Measurements from ENCODE around the gene ALG12.

Gene ALG12

DNA sequence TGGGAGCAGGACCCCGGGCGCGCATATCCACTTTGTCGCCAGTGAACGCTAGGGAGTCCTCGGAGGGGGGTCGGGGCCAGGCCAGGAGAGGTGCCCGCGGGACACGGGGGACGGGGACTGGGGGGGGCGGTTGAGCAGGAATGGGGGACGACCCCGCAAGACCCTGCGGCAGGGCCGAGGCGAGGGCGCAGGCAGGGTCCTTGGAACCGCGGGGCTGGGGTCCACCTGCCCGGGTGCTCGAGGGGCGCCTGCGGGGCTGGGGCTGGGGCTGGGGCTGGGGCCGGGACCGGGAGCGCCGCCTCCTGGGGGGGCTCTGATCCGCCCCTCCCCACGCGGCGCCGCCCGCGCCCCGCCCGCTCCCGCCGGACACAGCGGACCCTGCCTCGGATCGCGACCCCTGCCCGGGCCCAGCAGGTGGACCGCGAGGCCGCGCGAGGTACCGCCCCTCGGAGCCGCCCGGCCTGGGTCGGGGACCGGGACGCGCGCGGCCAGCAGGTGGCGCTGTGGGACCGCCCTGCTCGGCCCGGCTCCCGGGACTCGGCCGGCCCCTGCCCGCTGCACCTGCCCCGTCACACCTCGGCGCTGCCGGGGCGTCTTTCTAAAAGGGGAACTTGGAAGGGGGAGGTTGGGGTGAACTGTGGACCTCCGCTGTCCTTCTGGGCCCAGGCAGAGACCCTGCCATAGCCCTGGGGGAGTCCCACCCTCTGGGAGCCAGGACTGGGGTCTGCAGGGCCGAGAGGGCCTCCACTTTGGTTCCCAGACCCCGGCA, 11.2 kb upstream of the ALG12 start:
- DNase-seq = peak; percentile 42

DNA sequence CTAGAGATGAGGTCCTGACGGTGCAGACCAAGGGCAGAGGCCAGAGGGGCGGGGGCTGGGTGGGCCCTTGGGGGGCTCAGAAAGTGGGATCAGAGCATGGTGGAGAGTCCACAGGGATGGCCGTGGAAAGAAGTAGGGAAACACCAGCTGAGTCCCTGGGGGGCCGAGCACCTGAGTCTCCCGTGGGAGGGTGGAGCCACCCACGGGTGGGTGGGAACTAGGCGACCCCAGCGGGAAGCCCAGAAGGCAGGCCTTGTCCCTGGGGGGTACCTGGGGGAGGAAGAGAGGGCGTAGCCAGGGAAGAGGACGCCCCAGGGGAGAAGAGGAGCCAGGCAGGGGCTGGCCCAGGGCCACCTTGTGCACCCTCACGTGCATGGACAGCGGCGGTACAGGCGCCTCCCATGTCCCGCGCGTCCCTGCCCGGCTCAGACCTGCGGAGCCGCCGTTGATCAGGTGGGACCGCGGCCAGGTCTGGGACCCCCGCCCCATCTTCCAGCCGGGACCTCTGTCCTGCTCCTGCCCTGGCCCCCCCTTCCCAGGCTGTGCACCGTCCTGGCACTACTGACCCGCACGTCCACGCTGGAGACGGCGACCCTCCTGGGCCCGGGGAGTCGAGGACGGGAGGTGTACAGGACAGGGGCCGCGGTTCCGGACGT, 10.4 kb upstream of the ALG12 start:
- DNase-seq = no peak

DNA sequence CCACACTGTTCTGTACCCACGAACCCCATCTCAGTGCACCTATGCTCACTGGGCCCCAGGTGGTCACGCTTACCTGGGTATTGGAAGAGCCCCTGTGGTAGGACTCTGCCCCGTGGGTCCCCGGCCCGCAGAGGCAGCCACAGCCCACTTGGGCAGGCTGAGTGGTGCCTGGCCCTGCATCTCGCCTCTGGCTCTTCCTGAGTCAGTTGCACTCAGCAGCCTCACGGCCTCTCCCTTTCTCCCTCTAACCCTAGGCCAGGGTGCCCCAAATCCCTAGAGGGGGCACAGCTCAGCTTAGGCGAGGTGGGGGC, 9.9 kb upstream of the ALG12 start:
- no peak for DNase-seq

DNA sequence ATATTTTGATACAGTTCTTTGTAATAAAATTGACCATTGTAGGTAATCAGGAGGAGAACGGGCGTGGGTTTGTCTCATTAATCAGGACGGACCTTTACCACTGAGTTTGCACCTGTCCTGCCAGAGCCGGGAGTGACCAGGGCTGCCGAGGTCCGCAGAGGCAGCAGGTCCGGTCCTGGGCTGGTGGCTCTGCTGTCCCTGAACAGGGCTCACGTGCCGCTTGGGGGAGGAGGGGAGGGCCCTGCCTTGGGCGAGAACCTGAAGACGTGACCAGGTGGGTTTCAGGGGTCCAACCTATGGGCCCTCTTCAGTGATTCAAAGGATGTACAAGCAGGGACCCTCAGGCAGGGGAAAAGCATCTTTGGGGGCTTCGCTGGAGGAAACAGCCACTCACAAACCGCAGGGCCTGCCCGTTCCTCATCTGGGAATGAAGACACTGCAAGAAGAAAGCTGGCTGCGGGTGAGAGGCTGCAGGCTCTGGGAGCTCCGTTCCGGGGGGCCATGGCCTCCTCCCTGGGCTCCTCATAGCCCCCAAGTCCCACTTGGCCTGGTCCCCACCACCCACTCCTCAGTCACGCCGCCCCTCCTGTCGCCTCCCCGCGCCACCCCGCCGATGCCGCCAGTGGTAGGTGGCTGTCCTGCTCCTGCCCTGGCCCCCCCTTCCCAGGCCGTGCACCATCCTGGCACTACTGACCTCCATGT, 9.4 kb upstream of the ALG12 start:
- no peak for DNase-seq

DNA sequence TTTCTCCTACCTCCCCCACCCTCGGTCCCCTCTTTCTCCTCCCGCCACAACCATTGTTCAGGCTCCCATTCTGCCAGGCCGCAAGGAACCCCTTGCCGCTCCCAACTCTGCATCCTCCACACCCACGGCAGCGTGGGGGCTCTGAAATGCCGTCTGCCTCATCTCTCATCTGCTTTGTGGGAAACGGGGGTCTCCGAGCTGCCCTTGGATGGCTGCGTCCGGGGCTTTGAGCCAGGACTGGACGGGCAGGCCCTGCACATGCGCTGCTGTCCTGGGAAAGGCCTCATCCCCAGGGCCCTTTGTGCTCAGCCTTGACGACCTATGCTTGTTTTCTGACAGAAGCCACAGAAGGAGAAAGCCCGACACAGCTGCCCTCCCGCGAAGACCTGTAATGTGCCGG, 8.7 kb upstream of the ALG12 start:
- DNase-seq = no peak

DNA sequence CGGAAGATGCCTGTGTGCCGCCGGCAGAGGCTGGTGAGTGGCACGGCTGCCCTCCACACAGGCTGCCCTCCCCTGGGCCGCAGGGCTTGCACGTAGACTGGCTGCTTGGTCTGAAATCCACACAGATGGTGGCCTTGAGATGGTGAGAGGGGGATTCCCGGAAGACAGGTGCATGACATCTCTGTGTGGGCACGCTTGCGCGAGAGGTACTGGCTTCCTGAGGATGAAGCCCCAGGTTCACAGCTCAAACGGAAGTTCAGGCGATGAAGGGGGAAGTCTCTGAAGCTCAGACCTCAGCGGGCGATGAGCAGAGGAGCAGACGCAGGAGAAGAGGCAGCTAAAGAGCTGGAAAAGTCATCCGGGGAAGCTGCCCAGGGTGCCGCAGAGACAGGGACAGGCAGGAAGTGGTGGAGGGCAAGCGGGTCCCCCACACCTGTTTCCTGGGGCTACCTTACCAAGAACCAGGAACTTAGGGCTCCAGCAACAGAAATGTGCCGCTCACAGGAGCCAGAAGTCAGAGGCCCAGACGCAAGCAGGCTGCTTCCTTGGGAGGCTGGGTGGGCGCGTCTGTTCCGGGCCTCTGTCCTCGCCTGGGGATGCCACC, 7.4 kb upstream of the ALG12 start:
- no peak for DNase-seq

DNA sequence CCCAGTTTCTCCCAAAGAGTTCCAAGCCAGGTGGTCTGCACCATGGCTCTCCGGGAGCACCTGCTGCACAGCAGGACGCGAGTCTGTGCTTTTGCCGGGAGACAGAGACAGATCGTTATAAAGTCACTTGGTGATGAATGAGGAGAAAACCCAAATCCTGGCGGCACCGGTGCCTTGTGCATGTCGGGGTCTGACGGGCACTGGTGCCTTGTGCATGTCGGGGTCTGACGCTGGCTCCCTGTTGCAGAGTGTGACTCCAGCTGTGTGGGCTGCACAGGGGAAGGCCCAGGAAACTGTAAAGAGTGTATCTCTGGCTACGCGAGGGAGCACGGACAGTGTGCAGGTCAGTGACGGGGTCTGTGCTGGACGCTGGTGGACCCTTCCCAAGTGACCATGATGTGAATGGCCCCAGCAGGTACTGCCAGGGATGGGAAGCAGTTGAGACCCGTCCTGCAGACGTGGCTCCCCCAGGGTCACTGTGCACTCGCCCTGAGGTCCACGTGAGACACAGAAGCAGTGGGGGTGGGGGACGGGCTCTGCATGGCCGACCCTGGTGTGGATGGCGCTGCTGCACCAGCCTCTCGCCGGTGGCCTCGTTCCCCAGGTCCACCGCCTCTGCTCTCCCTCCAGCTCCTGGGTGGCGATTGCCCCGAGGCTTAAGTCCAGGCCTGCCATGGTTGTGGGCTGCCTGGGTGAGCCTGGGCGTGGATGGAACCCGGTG, 6.0 kb upstream of the ALG12 start:
- DNase-seq = no peak

DNA sequence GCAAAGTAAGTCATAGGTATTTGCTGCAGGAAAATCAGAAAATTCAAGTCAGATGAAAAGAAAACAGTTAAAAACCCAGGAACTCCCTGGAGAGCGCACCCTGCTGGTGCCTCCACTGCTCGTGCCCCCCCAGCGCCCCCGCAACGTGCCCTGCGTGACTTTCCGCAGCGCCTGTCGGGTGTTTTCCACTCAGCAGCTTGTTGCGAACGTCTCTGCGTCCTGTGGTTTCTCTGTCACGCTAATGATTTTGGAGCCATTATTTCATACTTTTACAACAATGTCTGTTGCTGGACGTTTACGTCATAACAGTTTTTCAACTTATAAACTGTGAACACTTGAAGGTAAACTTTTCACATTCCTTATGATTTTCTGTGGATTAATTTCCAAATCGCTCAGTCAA, 5.2 kb upstream of the ALG12 start:
- DNase-seq = no peak

DNA sequence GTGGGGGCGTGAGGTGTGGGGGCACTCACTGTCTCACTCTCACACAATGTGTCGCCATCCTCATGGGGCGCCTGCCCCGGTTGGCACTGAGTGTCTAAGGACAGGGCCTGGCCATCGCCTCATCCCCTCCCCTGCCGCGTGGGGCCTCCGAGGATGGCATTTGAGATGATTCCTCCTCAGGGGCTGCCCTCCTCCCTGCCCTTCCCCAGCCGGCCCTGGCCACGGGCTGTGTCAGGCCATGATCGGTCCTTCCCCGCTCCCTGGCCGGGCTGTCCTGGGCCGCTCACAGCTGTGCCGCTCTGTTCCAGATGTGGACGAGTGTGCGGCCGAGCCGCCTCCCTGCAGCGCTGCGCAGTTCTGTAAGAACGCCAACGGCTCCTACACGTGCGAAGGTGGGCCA, 4.7 kb upstream of the ALG12 start:
- no peak for DNase-seq

DNA sequence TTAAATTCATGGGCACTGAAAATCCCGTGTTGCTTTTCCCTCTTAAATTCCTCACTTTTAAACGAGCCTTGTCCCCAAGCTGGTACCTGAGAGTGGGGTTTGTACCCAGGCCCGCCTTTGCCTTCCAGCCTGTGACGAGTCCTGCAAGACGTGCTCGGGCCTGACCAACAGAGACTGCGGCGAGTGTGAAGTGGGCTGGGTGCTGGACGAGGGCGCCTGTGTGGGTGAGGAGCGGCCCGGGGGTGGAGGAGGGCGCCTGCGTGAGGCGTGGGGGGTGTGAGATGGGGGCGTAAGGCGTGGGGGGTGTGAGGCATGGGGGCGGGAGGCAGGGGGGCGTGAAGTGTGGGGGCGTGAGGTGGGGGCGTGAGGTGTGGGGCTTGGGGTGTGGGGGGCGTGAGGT, 4.2 kb upstream of the ALG12 start:
- no peak for DNase-seq

DNA sequence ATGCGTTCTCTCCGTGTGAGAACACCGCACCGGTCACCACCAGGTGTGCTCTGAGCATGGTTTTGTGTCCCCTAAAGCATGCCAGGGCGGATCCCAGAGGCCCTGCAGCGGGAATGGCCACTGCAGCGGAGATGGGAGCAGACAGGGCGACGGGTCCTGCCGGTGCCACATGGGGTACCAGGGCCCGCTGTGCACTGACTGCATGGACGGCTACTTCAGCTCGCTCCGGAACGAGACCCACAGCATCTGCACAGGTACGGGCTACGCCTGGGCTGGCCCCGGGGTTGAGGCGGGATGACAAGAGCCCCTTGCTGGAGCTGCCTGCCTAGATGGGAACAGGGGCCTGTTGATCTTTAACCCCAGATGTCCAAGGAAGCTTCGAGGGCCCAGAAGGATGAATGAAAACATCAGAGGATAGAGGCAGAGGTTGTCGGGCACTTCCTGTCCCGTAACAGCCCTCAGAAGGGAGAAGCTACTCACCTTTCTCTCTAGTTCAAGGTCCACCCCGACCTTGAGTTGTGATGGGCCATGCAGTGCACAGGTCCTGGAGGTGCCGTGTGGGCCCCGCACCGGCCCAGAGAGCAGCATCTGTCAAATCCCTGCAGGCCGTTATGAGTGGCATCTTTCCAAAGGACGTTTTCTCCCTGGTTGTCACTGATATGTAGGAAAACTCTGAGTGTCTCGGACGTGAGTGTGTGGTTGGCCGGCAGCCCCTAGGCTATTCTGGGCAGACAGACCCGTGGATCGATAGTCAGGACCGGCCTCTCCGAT, 3.5 kb upstream of the ALG12 start:
- DNase-seq = no peak

DNA sequence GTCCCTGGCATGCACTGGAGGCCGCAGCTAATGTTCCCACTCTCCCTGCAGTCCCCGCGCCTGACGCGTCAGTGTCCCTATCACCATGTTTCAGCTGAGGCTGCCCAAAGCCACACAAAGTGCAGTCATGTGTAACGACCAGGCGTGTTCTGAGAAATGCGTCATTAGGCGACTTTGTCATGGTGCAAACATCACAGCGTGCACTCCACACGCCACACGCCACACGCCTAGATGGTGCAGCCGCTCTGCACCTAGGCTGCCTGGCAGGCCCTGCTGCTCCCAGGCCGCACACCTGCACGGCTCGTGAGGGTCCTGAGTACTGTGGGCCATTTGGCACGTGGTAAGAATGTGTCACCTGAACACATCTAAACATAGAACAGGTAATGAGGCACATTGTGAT, 2.6 kb upstream of the ALG12 start:
- no peak for DNase-seq

DNA sequence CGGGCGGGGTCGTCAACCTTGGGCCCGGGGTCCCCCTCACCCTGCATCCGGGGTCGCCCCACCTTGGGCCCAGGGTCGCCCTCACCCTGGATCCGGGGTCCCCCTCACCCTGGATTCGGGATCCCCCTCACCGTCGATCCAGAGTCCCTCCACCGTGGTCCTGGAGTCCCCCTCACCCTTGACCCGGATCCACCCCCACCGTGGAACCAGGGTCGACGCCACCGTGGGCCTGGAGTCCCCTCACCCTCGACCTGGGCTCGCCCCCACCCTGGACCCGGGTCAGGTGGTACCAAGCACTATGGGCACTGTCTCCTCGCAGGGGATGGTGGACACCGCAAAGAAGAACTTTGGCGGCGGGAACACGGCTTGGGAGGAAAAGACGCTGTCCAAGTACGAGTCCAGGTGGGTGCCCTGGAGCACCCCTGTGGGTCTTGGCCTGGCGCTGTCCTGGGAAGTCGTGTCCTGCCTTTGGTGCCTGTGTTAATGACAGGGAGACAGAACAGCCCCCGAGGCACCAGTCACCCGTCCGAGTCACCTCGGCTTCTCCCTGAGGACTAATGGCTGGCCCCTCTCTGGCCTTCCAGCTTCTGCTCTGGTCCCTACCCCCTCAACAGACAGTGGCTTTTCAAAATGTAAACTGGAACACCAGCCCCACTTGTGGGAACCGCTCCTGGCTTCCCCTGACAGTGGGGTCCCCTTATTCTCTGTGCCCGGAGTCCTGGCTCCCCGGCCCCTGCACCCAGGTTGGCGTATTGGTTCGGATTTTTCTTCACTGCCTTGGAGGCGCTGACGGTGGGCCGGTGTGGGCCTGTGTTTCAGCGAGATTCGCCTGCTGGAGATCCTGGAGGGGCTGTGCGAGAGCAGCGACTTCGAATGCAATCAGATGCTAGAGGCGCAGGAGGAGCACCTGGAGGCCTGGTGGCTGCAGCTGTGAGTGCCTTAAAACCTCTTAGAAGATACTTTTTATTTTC, 958 bp upstream of the ALG12 start:
- no peak for DNase-seq

DNA sequence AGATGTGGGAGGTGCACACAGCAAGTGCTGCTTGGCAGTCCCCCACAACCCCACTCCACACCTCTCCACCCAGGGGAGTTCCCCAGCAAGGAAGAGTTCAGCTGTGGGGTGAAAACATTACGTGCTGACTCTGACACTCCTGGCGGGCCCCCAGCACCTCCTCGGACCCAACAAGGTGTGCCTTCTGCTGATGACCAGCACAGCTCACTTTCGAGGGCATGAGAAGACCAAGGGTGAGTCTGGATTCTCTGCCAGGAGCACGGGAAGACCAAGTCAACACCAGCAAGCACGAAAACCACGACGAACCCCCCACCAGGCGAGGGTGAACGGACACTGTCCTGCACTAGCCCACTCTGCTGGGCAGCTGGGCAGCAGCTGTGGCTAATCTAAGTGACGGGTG, 1.4 kb downstream of the ALG12 start:
- no peak for DNase-seq

DNA sequence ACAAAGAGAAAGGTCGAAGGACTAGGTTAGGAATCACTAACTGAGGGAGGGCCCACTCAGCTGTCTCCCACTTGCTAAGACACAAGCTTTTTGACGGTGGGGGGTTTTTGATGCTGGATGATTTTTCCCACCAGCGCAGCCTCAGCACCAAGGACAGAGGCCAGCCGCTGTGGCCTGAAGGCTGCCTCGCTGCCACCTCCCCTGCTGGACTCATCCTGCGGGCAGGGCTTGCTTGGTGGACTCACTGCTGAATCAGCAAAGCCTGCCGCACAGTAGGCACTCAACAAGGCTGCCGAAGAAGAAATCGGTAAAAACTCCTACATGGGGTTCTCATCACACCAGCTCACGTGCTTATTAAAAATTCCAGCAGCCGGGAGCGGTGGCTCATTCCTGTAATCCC, 2.6 kb downstream of the ALG12 start:
- no peak for DNase-seq

DNA sequence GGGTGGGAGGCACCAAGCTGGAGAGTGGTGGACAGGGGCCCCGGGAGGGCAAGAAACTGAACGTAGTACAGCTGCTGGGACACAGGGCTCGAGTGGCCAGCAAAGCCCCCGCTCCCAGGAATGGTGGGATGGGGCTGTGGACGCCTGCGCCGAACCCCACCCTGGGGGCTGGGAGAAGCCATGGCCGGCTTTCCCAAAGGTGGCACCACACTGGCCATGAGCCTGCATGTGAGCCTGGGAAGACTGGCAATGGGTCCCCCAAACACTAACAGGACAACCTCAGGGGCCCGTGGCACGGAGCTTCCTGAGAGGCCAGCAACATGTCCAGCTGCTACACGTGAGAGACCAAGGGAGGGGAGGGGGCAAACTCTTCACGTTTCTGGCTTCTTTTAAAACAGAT, 4.0 kb downstream of the ALG12 start:
- DNase-seq = no peak

DNA sequence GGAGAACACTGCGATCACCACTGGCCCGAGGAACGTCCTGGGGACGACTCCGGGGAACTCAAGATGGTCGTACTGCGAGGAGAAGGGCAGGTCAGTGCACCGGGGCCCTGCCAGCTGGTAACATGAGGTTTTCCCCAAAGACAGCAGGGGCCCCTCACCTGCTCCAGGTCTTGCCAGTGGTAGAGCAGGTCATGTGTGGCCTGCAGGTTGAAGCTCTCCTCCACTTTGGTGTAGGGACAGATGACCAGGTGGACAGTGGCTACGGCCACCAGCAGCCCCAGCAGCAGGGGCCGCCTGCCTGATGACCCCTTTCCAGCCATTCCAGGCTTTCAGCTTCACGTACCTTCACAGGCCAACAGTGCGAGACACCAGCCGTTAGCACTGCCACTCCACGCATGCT, 4.8 kb downstream of the ALG12 start:
- no peak for DNase-seq

DNA sequence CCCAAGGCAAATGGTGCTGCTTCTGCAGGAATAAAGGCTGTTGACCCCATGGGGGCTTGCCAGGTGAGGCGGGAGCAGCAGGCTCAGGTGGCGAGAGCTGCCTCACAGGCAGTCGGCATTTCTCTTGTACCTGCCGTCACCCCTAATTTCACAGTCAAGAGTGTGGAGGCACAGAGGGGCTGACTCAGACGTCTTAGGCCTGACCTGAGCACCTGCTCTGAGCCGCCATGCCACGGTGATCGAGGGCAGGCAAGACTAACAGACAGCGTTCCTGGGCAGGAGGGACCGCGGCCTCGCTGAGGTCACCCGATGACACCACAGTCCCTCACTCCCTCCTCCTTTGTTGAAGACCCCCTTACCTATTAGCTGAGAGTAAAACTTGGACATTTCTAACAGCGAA, 5.2 kb downstream of the ALG12 start:
- DNase-seq = no peak

DNA sequence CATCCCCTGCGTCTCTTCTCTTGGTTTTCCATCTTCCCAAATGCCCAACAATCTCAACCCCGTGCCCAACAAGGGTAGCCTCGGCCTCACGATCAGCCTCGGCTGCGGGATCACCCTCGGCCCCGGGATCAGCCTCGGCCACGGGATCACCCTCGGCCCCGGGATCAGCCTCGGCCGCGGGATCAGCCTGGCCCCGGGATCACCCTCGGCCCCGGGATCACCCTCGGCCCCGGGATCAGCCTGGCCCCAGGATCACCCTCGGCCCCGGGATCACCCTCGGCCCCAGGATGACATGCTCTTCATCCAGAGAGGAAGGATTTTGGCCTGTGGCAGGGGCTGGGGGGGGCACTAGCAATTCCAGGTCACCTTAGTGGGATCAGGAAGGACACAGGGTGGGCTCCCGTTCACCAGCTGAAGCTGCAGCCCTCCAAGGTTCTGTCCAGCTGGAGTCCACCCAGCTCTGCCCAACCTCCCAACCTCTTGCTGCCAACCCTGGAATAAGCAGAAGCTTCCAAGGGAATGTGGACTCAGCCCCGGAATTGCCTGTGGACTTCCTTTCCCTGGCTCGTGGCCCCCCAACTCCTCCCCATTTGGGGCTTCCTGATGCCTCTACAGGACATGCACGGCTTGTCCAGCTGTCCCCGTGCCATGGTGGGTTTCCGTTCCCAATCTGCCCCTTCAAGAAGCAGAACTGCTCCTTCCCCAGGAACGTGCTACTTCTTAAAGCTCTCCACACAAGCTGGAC, 6.2 kb downstream of the ALG12 start:
- no peak for DNase-seq
